A549 (cell line): ENCODE data around the gene RNF5. TPM values are rescaled to one million over a fixed set of nuclear protein-coding genes. Genes with fewer than 3 reads are reported as not detected.
A peak's percentile ranks its signal among the peaks of the same experiment; 100 is the strongest.
"Not testable (repeated sequence)": the region's sequence is repeated elsewhere in the genome, so short reads cannot be mapped to it uniquely, and the experiment has no call there.

Source experiments
- ATAC-seq, 2 experiments: fragments of 200-7000 bp in 1 of 2; fragments of >200 bp in 1 of 2; cut with Nextera tagmentation in 1 of 2; cut with Tn5 transposase in 1 of 2; 3 replicates each; pipeline versions ENCODE4 v1.8.0 to v1.9.1; 2018 to 2020; ENCODE audit warnings: mild to moderate bottlenecking in 1 of 2, moderate library complexity in 1 of 2
- CTCF ChIA-PET: fragments of 300-600 bp; sonication (Branson Sonifier 250); formaldehyde crosslinking; extraction: SDS; loops from one replicate; lab custom pipeline; 2021; ENCODE audit warnings: antibody characterized with exemption, inconsistent platforms; lab: Yijun Ruan, JAX
- POLR2A ChIA-PET: fragments of 350-600 bp; formaldehyde crosslinking; extraction: SDS; loops from one replicate; lab custom pipeline; 2021; ENCODE audit warnings: antibody characterized with exemption, inconsistent platforms; lab: Yijun Ruan, JAX
- DNase-seq, 2 experiments: peaks; one replicate each; pipeline versions ENCODE4 v3.0.0 to v3.0.0-alpha.2; 2011 to 2016; ENCODE audit warnings: low read depth in 1 of 2, low spot score in 1 of 2
- FAIRE-seq: peaks from 2 replicates; lab custom pipeline; 2011; peaks lifted over from hg19 to GRCh38; lab: Jason Lieb, UNC
- H3K27ac ChIP-seq, 2 experiments: fragments of >200 bp; sonication (Bioruptor Twin); formaldehyde crosslinking; 3 replicates each; pipeline ENCODE4 v1.5.1; 2016 to 2017
- H3K4me1 ChIP-seq: fragments of >200 bp; sonication (Bioruptor Twin); formaldehyde crosslinking; 3 replicates; pipeline ENCODE4 v1.6.1; 2016
- H3K4me2 ChIP-seq: fragments of >200 bp; sonication (Bioruptor Twin); formaldehyde crosslinking; 3 replicates; pipeline ENCODE4 v1.6.1; 2016
- H3K4me3 ChIP-seq: fragments of >200 bp; sonication (Bioruptor Twin); formaldehyde crosslinking; 3 replicates; pipeline ENCODE4 v1.5.1; 2016
- H3K9me3 ChIP-seq: fragments of >200 bp; sonication (Bioruptor Twin); formaldehyde crosslinking; 3 replicates; pipeline ENCODE4 v1.6.1; 2016
- CEBPB ChIP-seq, 2 experiments: fragments of >200 bp in 1 of 2; sonication (Bioruptor Twin) in 1 of 2; formaldehyde crosslinking in 1 of 2; IDR thresholded peaks; 2 replicates each; pipeline ENCODE4 v1.6.1; 2012 to 2016
- CHD4 ChIP-seq: fragments of 200-600 bp; sonication (generic); IDR thresholded peaks from 2 replicates; pipeline ENCODE4 v1.6.1; 2016; ENCODE audit warnings: antibody characterized with exemption, mild to moderate bottlenecking, borderline replicate concordance
- EP300 ChIP-seq, 2 experiments: fragments of >200 bp; sonication (Bioruptor Twin); formaldehyde crosslinking; IDR thresholded peaks; 2 replicates in 1 of 2; 3 replicates in 1 of 2; pipeline ENCODE4 v1.6.1; 2016 to 2017
- ESRRA ChIP-seq: fragments of 150-350 bp; IDR thresholded peaks from 2 replicates; pipeline ENCODE4 v1.6.1; 2014; ENCODE audit warnings: mild to moderate bottlenecking, low read length, borderline replicate concordance
- FOSB ChIP-seq: fragments of 250-450 bp; sonication (Bioruptor Pico); IDR thresholded peaks from 2 replicates; pipeline ENCODE4 v1.5.0; 2020; ENCODE audit warnings: mild to moderate bottlenecking, moderate library complexity
- FOXS1 ChIP-seq: fragments of 250-450 bp; sonication (Bioruptor Pico); IDR thresholded peaks from 2 replicates; pipeline ENCODE4 v1.5.0; 2020; ENCODE audit warnings: mild to moderate bottlenecking, moderate library complexity
- GATA3 ChIP-seq: IDR thresholded peaks from 2 replicates; pipeline ENCODE4 v1.6.1; 2012; ENCODE audit warnings: borderline replicate concordance
- HEYL ChIP-seq: fragments of 250-450 bp; sonication (Bioruptor Pico); IDR thresholded peaks from 2 replicates; pipeline ENCODE4 v1.8.0; 2021; ENCODE audit warnings: mild to moderate bottlenecking, moderate library complexity
- JUN ChIP-seq, 2 experiments: fragments of >200 bp; sonication (Bioruptor Twin); formaldehyde crosslinking; IDR thresholded peaks; 2 replicates in 1 of 2; 3 replicates in 1 of 2; pipeline ENCODE4 v1.6.1; 2016 to 2017
- KDM1A ChIP-seq: fragments of 200-600 bp; sonication (generic); IDR thresholded peaks from 2 replicates; pipeline ENCODE4 v1.6.1; 2016; ENCODE audit warnings: low read depth, mild to moderate bottlenecking
- NFE2L2 ChIP-seq: fragments of 150-350 bp; conservative IDR thresholded peaks from 2 replicates; pipeline ENCODE4 v1.6.1; 2014; ENCODE audit warnings: low read length
- POLR2AphosphoS2 ChIP-seq: conservative IDR thresholded peaks from 2 replicates; pipeline ENCODE4 v1.6.1; 2012; ENCODE audit warnings: low read length, improper control_type of control experiment, inconsistent platforms
- RAD21 ChIP-seq, 2 experiments: fragments of >200 bp in 1 of 2; sonication (Bioruptor Twin) in 1 of 2; formaldehyde crosslinking in 1 of 2; IDR thresholded peaks in 1 of 2; conservative IDR thresholded peaks in 1 of 2; 2 replicates in 1 of 2; 3 replicates in 1 of 2; pipeline ENCODE4 v1.6.1; 2012 to 2018; ENCODE audit warnings: inconsistent platforms in 1 of 2
- ZFP36 ChIP-seq: fragments of 450-650 bp; IDR thresholded peaks from 2 replicates; pipeline ENCODE4 v1.6.1; 2014; ENCODE audit warnings: borderline replicate concordance; ENCODE audit not compliant: partially characterized antibody
- ZNF302 ChIP-seq: fragments of 250-450 bp; sonication (Bioruptor Pico); IDR thresholded peaks from 2 replicates; pipeline ENCODE4 v1.9.0; 2021; ENCODE audit warnings: inconsistent platforms, mild to moderate bottlenecking, moderate library complexity
- ZSCAN20 ChIP-seq: fragments of 250-450 bp; sonication (Bioruptor Pico); IDR thresholded peaks from 2 replicates; pipeline ENCODE4 v1.8.0; 2022; ENCODE audit warnings: mild to moderate bottlenecking, moderate library complexity
- WGBS: methylation state at CpG from one replicate; pipeline ENCODE4 v1.1.6; 2017; ENCODE audit errors: missing lambda C conversion rate; 5-methylcytosine and 5-hydroxymethylcytosine counted together
- polyA plus RNA-seq, 4 experiments: library from polyadenylated mRNA; depleted of rRNA in 3 of 4; stranded (reverse); fragments of >200 nt; fragmentation: RNase III in 1 of 4; extraction: RNeasy Plus Mini Kit Qiagen cat#74134 plus additional on column Dnase treatment in 1 of 4; gene quantifications; 2 replicates in 3 of 4; 3 replicates in 1 of 4; pipeline ENCODE4 v1.2.3, GENCODE V29; 2011 to 2017
- TF ChIP-seq, protein P1 (sequence below): IDR thresholded peaks from 2 replicates; pipeline ENCODE4 v1.6.1; 2012; ENCODE audit warnings: low read depth, borderline replicate concordance
- TF ChIP-seq, protein P2 (sequence below): fragments of 250-450 bp; sonication (Bioruptor Pico); IDR thresholded peaks from 2 replicates; pipeline ENCODE4 v1.5.0; 2020; ENCODE audit warnings: low read depth, mild to moderate bottlenecking, moderate library complexity
- TF ChIP-seq, protein P3 (sequence below): IDR thresholded peaks from 2 replicates; pipeline ENCODE4 v1.6.1; 2012
- TF ChIP-seq, protein P4 (sequence below): fragments of >200 bp; sonication (Bioruptor Twin); formaldehyde crosslinking; IDR thresholded peaks from 3 replicates; pipeline ENCODE4 v1.6.1; 2016
- TF ChIP-seq, protein P5 (sequence below): IDR thresholded peaks from 2 replicates; pipeline ENCODE4 v1.6.1; 2012

Gene RNF5
- polyA plus RNA-seq, 2 of the 4 experiments (the other 2 are of a cell fraction): 54.1 to 62.7 TPM

DNA sequence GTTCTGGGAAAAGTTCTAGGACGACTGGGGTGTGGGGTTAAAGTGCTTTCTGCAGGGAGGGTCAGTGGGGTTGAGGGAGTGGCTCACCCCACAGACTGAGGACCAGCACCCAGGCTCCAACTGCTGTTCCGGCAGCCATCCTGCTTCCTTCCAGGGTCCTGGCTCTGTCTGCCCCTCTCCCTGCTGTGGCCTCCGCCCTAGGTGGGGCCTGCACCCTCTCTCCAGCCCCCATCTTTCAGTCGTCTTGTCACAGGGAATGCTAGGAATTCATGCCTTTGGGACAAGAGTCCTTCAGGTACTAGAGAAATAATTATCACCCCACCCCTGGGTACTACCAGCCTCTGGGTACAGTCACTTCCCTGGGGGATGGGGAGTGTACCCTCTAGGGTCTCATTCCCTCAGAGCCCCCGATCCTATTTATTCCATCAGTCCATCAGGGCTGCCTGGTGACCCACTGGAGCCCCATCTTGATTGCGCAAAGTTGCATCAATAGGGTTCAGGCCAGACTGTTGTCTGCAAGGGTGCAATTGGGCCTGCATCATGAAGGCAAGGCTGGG is 6.0 kb downstream of the RNF5 start, which contains the start of gene AGER:
Gene AGER, minus strand, starts transcription at position 170 of the 557 bp plus-strand sequence. Its CDS starts 31 bp downstream, at position 139.
- FAIRE-seq (no peak), DNase-seq (no peak), ATAC-seq (no peak)
- Histone ChIP-seq H3K4me2 (peak within 1 kb of the TSS; percentile 63), H3K27ac (peak within 1 kb of the TSS; percentile 56 to 61; a peak in 4 of 6 replicates), H3K4me3 (no peak within 1 kb of the TSS), H3K9me3 (no peaks in the 10 kb centered on the region), H3K4me1 (peaks cover 33% of the 10 kb centered on the region)
- 76% methylated on average over 6 of the region's 6 CpGs for WGBS
- TF ChIP-seq ESRRA (no peak), CEBPB (IDR thresholded peaks at IDR 0.05) (peak in 1 of 2 experiments; percentile 60; a peak in 1 of 4 replicates), HEYL (no peak), ZFP36 (no peak), JUN (IDR thresholded peaks at IDR 0.05) (peak in 1 of 2 experiments; percentile 26; a peak in 1 of 5 replicates), ZNF302 (CRISPR knock-in tag) (no peak), FOSB (CRISPR knock-in tag) (no peak), GATA3 (no peak), ZSCAN20 (CRISPR knock-in tag) (no peak), FOXS1 (CRISPR knock-in tag) (no peak)
- TF ChIP-seq, protein P1, sequence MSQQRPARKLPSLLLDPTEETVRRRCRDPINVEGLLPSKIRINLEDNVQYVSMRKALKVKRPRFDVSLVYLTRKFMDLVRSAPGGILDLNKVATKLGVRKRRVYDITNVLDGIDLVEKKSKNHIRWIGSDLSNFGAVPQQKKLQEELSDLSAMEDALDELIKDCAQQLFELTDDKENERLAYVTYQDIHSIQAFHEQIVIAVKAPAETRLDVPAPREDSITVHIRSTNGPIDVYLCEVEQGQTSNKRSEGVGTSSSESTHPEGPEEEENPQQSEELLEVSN: no peak
- ChIA-PET CTCF (no interaction called here), POLR2A (no interaction called here)

DNA sequence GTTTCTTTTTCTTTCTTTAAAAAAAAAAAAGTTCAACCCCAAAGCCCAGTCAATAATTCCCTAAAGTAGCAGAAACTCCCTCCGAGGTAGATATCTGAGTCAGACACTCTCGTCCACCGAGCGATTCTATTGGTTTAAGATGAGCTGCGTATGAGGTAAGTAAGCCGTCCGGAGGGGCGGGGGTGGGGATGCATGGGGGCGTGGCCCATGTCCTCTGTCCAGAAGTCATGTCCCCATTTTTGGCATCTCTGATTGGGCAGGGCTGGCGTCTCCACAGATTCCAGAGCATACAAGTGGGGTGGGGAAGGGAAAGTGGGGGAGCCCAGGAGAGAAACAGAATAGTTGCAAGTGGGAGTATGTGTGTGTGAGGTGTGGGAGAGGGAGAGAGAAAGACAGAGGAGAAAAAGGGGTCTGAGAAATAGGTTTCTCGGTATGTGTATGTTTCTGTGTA is 7.5 kb downstream of the RNF5 start:
- Histone ChIP-seq H3K4me1 (peaks cover 32% of the 10 kb centered on the region), H3K4me2 (peak overlapping the region; percentile 63), H3K27ac (peak overlapping the region; percentile 56 to 61)
- POLR2A ChIA-PET: interaction anchor here (0.6 to 1.2 kb wide), 3 partner anchors 10 to 786 kb away, joined by 3 to 5 read pairs (median 3); no protein-coding TSS in a partner anchor
- 9% methylated on average over 10 of the region's 11 CpGs for WGBS
- DNase-seq (peak; percentile 61 to 90), ATAC-seq (peak; percentile 81 to 86)
- H3K9me3 ChIP-seq, CTCF ChIA-PET, FAIRE-seq, H3K4me3 ChIP-seq: not testable (repeated sequence)

DNA sequence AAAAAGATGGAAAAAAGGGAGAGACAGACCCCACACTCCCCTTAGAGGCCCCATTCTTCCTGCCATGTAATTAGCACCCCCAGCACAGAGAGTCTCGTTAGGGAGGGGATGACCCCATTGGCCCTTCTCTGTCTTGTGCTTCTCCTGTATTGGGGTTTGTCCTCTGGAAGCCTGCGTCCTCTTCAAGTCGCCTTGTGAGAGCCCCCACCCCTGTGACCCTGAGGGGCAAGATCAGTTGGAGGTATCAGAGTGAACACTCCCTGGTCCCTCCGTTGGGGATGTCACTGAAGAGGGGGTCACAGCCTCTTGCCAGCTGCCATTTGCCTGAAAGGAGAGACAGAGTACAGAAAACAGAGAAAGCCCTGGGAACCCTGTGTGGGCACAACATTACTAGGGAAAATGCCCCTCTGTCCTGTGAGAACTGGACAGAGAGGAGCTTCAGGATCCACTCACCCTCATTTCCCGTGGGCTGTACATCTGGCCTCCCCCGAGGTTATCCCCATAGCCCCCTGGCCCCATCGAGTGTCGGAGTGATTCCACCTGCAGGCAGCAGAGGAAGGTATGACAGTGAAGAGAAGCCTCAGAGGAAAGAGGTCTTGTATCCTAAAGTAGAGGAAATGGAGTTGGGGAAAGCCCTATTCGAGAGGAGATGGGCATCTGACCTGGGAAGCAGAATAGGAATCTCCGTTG is 8.1 kb downstream of the RNF5 start:
- H3K4me3 ChIP-seq, FAIRE-seq, CTCF ChIA-PET, DNase-seq, ATAC-seq, H3K9me3 ChIP-seq: not testable (repeated sequence)
- Histone ChIP-seq H3K4me2 (peak overlapping the region; percentile 63), H3K27ac (peak overlapping the region; percentile 51 to 61; a peak in 4 of 6 replicates), H3K4me1 (peaks cover 36% of the 10 kb centered on the region)
- WGBS: 65% methylated on average over 9 of the region's 10 CpGs
- POLR2A ChIA-PET: interaction anchor here (1.2 kb wide), 1 partner anchor 9 kb away, joined by 3 read pairs; no protein-coding TSS in a partner anchor

DNA sequence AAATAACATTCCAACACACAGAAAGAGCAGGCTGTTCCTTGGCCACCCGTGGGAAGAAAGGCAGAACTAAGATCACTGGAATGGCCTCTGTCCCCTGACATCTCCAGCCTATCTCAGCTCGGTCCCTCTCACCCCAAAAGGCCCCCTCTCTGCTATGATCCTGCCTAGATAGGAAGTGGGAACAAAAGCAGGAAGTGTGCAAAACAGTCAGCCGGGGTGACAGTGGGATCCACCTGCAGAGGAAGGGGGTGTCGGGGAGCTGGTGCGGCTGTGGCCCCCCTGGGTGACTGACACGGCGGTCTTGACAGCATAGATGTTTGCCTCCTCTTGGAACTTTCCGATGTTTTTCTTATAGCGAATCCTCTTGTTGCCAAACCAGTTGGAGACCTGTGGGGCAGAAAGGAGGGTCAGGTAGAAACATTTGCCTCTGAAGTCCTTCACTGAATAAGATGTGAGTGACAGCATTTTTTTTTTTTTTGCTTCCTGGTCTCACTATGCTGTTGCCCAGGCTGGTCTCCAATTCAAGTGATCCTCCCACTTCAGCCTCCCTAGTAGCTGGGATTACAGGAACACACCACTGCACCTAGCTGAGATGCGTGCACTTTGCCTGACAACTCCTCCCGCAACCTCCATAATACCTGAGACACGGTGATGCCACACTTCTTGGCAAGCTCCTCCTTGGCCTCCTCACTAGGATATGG is 9.0 kb downstream of the RNF5 start:
- Histone ChIP-seq H3K27ac (peak overlapping the region in 1 of 2 experiments; percentile 61; a peak in 2 of 6 replicates), H3K9me3 (no peaks in the 10 kb centered on the region), H3K4me2 (no peak overlapping the region), H3K4me3 (no peak overlapping the region), H3K4me1 (peaks cover 36% of the 10 kb centered on the region)
- ATAC-seq (no peak), DNase-seq (no peak), FAIRE-seq (no peak)
- WGBS: 86% methylated on average over 12 of the region's 12 CpGs
- ChIA-PET POLR2A (no interaction called here), CTCF (interaction anchor here (0.8 kb wide), 1 partner anchor 9 kb away, joined by 3 read pairs; no protein-coding TSS in a partner anchor)
- TF ChIP-seq GATA3 (no peak), RAD21 (conservative IDR thresholded peaks at IDR 0.05 in 1 of 2, IDR thresholded peaks at IDR 0.05 in 1 of 2) (no peak), ZSCAN20 (CRISPR knock-in tag) (no peak), EP300 (IDR thresholded peaks at IDR 0.05) (no peak), POLR2AphosphoS2 (no peak), NFE2L2 (no peak), ZNF302 (CRISPR knock-in tag) (no peak), KDM1A (no peak), CHD4 (no peak)
- TF ChIP-seq, protein P2, sequence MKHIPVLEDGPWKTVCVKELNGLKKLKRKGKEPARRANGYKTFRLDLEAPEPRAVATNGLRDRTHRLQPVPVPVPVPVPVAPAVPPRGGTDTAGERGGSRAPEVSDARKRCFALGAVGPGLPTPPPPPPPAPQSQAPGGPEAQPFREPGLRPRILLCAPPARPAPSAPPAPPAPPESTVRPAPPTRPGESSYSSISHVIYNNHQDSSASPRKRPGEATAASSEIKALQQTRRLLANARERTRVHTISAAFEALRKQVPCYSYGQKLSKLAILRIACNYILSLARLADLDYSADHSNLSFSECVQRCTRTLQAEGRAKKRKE (CRISPR knock-in tag): no peak
- TF ChIP-seq, protein P3, sequence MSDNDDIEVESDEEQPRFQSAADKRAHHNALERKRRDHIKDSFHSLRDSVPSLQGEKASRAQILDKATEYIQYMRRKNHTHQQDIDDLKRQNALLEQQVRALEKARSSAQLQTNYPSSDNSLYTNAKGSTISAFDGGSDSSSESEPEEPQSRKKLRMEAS: no peak
- TF ChIP-seq, protein P4, sequence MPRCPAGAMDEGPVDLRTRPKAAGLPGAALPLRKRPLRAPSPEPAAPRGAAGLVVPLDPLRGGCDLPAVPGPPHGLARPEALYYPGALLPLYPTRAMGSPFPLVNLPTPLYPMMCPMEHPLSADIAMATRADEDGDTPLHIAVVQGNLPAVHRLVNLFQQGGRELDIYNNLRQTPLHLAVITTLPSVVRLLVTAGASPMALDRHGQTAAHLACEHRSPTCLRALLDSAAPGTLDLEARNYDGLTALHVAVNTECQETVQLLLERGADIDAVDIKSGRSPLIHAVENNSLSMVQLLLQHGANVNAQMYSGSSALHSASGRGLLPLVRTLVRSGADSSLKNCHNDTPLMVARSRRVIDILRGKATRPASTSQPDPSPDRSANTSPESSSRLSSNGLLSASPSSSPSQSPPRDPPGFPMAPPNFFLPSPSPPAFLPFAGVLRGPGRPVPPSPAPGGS: no peak
- TF ChIP-seq, protein P5, sequence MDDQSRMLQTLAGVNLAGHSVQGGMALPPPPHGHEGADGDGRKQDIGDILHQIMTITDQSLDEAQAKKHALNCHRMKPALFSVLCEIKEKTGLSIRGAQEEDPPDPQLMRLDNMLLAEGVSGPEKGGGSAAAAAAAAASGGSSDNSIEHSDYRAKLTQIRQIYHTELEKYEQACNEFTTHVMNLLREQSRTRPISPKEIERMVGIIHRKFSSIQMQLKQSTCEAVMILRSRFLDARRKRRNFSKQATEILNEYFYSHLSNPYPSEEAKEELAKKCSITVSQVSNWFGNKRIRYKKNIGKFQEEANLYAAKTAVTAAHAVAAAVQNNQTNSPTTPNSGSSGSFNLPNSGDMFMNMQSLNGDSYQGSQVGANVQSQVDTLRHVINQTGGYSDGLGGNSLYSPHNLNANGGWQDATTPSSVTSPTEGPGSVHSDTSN: no peak
